Mesendoderm (in vitro differentiated cells): ENCODE results near the gene MTMR4.

Source experiments
- DNase-seq: peaks from one replicate; pipeline ENCODE4 v3.0.0; 2013
- H2AK5ac ChIP-seq: 2 replicates; pipeline ENCODE4 v1.6.1; 2013; ENCODE audit warnings: low read length, inconsistent platforms
- H2BK120ac ChIP-seq: 2 replicates; pipeline ENCODE4 v1.6.1; 2013; ENCODE audit warnings: low read depth, mild to moderate bottlenecking, low read length, moderate library complexity, mixed read lengths
- H2BK15ac ChIP-seq: replicated peaks from 2 replicates; pipeline ENCODE4 v1.6.1; 2013; ENCODE audit warnings: low read depth, mild to moderate bottlenecking, moderate library complexity
- H2BK5ac ChIP-seq: 2 replicates; pipeline ENCODE4 v1.6.1; 2013; ENCODE audit warnings: low read length, inconsistent platforms
- H3K18ac ChIP-seq: 2 replicates; pipeline ENCODE4 v1.6.1; 2013; ENCODE audit warnings: mild to moderate bottlenecking, low read length, mixed read lengths
- H3K23ac ChIP-seq: one replicate; pipeline ENCODE4 v1.6.1; 2013; ENCODE audit warnings: low read length
- H3K27ac ChIP-seq: 2 replicates; pipeline ENCODE4 v1.5.1; 2013; ENCODE audit warnings: low read depth, mild to moderate bottlenecking, inconsistent platforms, low read length, moderate library complexity
- H3K27me3 ChIP-seq: 2 replicates; pipeline ENCODE4 v1.6.1; 2013; ENCODE audit warnings: low read length, control low read depth, mild to moderate bottlenecking, inconsistent platforms; ENCODE audit not compliant: insufficient read depth, poor library complexity
- H3K36me3 ChIP-seq: 2 replicates; pipeline ENCODE4 v1.6.1; 2013; ENCODE audit warnings: low read length, inconsistent platforms; ENCODE audit not compliant: control insufficient read depth, insufficient read depth
- H3K4ac ChIP-seq: one replicate; pipeline ENCODE4 v1.6.1; 2013; ENCODE audit warnings: low read depth, mild to moderate bottlenecking, low read length, moderate library complexity
- H3K4me1 ChIP-seq: 2 replicates; pipeline ENCODE4 v1.6.1; 2013; ENCODE audit warnings: low read depth, low read length, inconsistent platforms; ENCODE audit not compliant: control insufficient read depth
- H3K4me2 ChIP-seq: 2 replicates; pipeline ENCODE4 v1.6.1; 2013; ENCODE audit warnings: low read length
- H3K4me3 ChIP-seq: 2 replicates; pipeline ENCODE4 v1.5.1; 2013; ENCODE audit warnings: mild to moderate bottlenecking, low read length
- H3K56ac ChIP-seq: one replicate; pipeline ENCODE4 v1.6.1; 2013; ENCODE audit warnings: low read length
- H3K79me1 ChIP-seq: 2 replicates; pipeline ENCODE4 v1.6.1; 2013; ENCODE audit warnings: low read length, inconsistent platforms
- H3K79me2 ChIP-seq: 2 replicates; pipeline ENCODE4 v1.6.1; 2013; ENCODE audit warnings: mild to moderate bottlenecking, low read length; ENCODE audit not compliant: control insufficient read depth, insufficient read depth
- H3K9ac ChIP-seq: 2 replicates; pipeline ENCODE4 v1.6.1; 2013; ENCODE audit warnings: low read length, inconsistent platforms
- H4K5ac ChIP-seq: one replicate; pipeline ENCODE4 v1.6.1; 2013; ENCODE audit warnings: low read length
- H4K8ac ChIP-seq: one replicate; pipeline ENCODE4 v1.6.1; 2013; ENCODE audit warnings: low read depth, mild to moderate bottlenecking, control low read depth, low read length, moderate library complexity
- WGBS: extraction: QIAGEN DNeasy Blood & Tissue Kit; methylation state at CpG from one replicate; pipeline ENCODE4 v1.1.7; 2013; ENCODE audit warnings: low lambda C conversion rate, missing lambda C conversion rate; ENCODE audit not compliant: insufficient coverage; ENCODE audit errors: extremely low coverage; 5-methylcytosine and 5-hydroxymethylcytosine counted together

MTMR4 gene

DNA sequence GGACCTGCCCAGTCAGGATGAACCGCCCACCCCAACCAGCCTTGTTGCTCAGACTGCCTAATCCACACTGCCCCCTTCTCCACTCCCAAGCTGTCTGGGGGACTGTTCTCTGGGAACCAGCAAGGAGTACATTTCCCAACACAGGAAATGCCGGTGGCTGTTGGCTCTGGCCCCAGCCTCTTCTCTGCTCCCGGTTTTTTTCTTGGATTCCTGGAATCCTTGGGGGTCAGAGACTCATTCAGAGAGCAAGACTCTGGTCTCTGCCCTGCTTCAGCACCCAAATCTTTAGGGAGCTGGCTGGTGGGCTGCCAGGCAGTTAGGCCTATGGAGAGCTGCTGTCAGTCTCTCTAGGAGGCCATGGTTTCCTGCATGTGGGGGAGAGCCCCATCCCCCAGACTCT, 10.8 kb upstream of the MTMR4 start:
- H3K79me2 ChIP-seq = no peaks in the 10 kb centered on the region
- no peaks in the 10 kb centered on the region for H3K27me3 ChIP-seq
- H3K4me3 ChIP-seq = no peak overlapping the region
- H3K27ac ChIP-seq = no peak overlapping the region
- no peak overlapping the region for H3K9ac ChIP-seq
- H4K5ac ChIP-seq = no peak overlapping the region
- no peaks in the 10 kb centered on the region for H3K4me1 ChIP-seq
- H3K4ac ChIP-seq = no peak overlapping the region
- H2AK5ac ChIP-seq = no peak overlapping the region
- no peak overlapping the region for H3K23ac ChIP-seq
- no peak overlapping the region for H3K4me2 ChIP-seq
- H3K56ac ChIP-seq = peak overlapping the region; percentile 43
- no peak overlapping the region for H2BK15ac ChIP-seq
- H4K8ac ChIP-seq = no peak overlapping the region
- H3K18ac ChIP-seq = no peak overlapping the region
- WGBS = no CpG with 5 or more reads among the region's 3 CpGs
- no peaks in the 10 kb centered on the region for H3K79me1 ChIP-seq
- peak; percentile 47 for DNase-seq
- no peak overlapping the region for H2BK120ac ChIP-seq
- no peak overlapping the region for H2BK5ac ChIP-seq
- H3K36me3 ChIP-seq = no peaks in the 10 kb centered on the region

DNA sequence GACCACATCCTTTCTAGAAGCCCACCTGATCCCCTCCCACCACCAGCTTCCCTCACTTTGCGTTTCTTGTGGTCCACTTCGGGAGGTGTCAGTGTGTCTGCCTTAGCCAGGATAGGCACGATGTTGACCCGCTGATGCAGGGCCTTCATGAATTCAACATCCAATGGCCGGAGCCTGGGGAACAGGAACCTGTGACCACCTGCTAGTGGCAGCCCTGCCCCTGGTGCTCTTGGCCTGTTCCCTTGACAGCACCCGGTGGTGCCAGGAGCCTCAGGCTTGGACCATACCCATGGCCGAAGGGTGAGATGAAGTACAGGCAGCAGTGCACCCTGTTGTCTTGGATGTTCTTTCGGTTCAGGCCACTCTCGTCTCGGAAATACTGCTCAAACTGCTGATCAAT, 7.2 kb upstream of the MTMR4 start:
- Histone ChIP-seq H3K23ac (no peak overlapping the region), H3K4ac (no peak overlapping the region), H3K18ac (no peak overlapping the region), H3K9ac (no peak overlapping the region), H2BK15ac (no peak overlapping the region), H3K79me2 (no peaks in the 10 kb centered on the region), H3K36me3 (no peaks in the 10 kb centered on the region), H4K8ac (no peak overlapping the region), H4K5ac (no peak overlapping the region), H3K4me3 (no peak overlapping the region), H3K27me3 (no peaks in the 10 kb centered on the region), H3K79me1 (no peaks in the 10 kb centered on the region), H2AK5ac (no peak overlapping the region), H3K4me2 (no peak overlapping the region), H2BK5ac (no peak overlapping the region), H2BK120ac (no peak overlapping the region), H3K4me1 (no peaks in the 10 kb centered on the region), H3K56ac (no peak overlapping the region), H3K27ac (no peak overlapping the region)
- no CpG with 5 or more reads among the region's 10 CpGs for WGBS
- DNase-seq = no peak

DNA sequence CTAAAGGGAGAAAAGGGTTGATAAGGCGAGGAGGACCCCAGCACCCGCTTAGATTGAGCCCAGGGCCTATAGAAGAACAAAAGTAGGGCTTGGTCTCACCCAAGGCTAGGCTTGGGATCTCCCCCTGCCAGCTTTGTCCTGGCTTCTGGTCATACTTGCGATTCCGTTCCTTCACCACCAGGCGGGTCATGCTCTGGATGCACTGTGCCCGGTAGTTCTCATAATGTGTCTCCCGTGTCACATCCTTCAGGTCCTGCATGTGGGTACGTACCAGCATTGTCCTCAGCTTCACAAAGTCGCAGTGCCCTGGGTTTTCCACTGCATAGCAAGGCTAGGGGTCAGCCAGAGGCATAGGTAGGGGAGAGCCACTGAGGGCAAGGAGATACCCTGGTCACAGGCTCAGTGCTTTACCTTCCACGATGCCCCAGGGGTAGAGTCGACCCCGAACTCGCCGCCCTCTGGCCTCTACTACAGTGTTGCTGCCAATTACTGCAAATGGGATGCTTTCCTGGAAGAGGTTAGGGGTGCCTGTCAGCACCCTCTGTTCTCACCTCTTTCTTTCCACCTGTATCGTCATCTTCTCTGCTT, 6.5 kb upstream of the MTMR4 start:
- Histone ChIP-seq H3K4me3 (no peak overlapping the region), H4K5ac (no peak overlapping the region), H3K4me2 (no peak overlapping the region), H3K18ac (no peak overlapping the region), H3K9ac (no peak overlapping the region), H2BK120ac (no peak overlapping the region), H3K79me1 (no peaks in the 10 kb centered on the region), H3K4me1 (no peaks in the 10 kb centered on the region), H2BK15ac (no peak overlapping the region), H3K27me3 (no peaks in the 10 kb centered on the region), H3K4ac (no peak overlapping the region), H3K23ac (no peak overlapping the region), H3K56ac (no peak overlapping the region), H2BK5ac (no peak overlapping the region), H3K27ac (no peak overlapping the region), H2AK5ac (no peak overlapping the region), H3K79me2 (no peaks in the 10 kb centered on the region), H4K8ac (no peak overlapping the region), H3K36me3 (no peaks in the 10 kb centered on the region)
- no CpG with 5 or more reads among the region's 15 CpGs for WGBS
- DNase-seq = peak; percentile 76

DNA sequence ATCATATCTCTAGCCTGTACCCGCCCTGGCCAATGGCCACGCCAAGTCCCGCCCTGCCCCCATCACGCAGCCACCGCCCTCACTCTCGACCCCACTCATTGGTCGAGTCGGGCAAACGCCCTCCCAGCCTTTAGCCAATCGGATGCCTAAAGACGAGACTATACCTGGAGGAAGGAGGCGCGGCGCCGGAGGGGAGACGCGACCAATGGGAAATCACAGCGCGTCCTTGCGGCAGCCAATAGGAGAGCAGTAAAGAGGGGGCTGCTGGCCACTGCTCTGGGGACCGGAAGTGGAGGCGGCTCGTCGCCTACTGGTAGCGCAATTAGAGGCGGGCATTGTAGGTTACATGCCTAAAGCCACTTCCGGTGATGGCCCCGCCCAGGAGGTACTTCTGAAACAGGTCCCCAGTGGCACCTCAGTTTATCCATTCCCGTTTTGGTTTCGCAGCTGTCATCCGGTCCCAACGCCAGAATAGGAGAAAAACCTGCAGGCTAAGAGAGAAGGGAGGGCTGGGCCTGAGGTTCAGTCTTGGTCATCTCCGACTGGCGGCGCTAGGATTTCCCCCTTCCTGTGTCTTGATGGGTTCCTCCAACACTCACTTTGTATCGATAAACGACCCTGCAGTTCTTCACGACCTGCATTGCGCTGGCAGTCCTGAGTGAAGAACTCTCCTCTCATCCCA, 3.6 kb upstream of the MTMR4 start:
- no peak overlapping the region for H2AK5ac ChIP-seq
- peak overlapping the region; percentile 89 for H3K56ac ChIP-seq
- H3K4me3 ChIP-seq = peak overlapping the region; percentile 82
- peaks cover 4% of the 10 kb centered on the region for H3K4me1 ChIP-seq
- H2BK15ac ChIP-seq = no peak overlapping the region
- no peaks in the 10 kb centered on the region for H3K27me3 ChIP-seq
- no peak overlapping the region for H4K5ac ChIP-seq
- H3K36me3 ChIP-seq = no peaks in the 10 kb centered on the region
- H3K4ac ChIP-seq = no peak overlapping the region
- peak overlapping the region; percentile 60 for H4K8ac ChIP-seq
- WGBS = no CpG with 5 or more reads among the region's 39 CpGs
- no peak overlapping the region for H2BK5ac ChIP-seq
- H2BK120ac ChIP-seq = no peak overlapping the region
- peak overlapping the region; percentile 81 for H3K4me2 ChIP-seq
- peaks cover 6% of the 10 kb centered on the region for H3K79me1 ChIP-seq
- H3K79me2 ChIP-seq = no peaks in the 10 kb centered on the region
- H3K27ac ChIP-seq = peak overlapping the region; percentile 19
- DNase-seq = peak; percentile 100
- no peak overlapping the region for H3K18ac ChIP-seq
- H3K9ac ChIP-seq = peak overlapping the region; percentile 85
- no peak overlapping the region for H3K23ac ChIP-seq

DNA sequence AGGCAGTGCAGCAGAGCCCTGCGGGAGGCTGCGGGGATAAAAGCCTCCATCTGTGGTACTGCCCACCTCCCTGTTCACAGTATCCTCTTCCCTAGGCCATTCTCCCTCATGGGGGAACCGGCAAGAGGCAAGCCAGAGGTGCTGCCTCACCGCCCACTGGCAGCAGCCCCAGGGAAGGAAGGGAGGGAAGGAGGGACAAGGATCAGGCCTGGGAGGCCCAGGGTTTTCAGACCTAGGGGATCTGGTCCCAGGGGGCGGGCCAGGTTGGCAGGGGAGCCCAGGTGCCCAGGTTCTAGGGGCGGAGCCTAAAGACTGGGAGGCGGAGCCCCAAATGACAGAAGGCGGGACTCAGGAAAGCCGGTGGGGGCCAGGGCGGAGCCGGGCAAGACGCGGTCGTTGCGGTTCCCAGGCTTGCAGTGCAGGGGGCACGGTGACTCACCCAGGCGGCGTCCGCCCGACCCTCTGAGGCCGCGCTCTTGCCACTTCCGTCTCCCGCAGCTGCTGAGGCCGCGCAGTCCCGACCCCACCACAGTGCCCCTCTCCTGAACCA, 3.0 kb upstream of the MTMR4 start:
- peak overlapping the region; percentile 94 for H3K56ac ChIP-seq
- peak overlapping the region; percentile 32 for H3K27ac ChIP-seq
- peak overlapping the region; percentile 83 for H3K4me3 ChIP-seq
- H4K8ac ChIP-seq = no peak overlapping the region
- H3K4ac ChIP-seq = no peak overlapping the region
- peaks cover 2% of the 10 kb centered on the region for H3K79me2 ChIP-seq
- no peak overlapping the region for H2BK15ac ChIP-seq
- no peaks in the 10 kb centered on the region for H3K36me3 ChIP-seq
- no peak for DNase-seq
- peaks cover 4% of the 10 kb centered on the region for H3K4me1 ChIP-seq
- H3K23ac ChIP-seq = no peak overlapping the region
- H3K9ac ChIP-seq = peak overlapping the region; percentile 94
- H4K5ac ChIP-seq = peak overlapping the region; percentile 60
- H3K4me2 ChIP-seq = peak overlapping the region; percentile 96
- no CpG with 5 or more reads among the region's 27 CpGs for WGBS
- H2BK5ac ChIP-seq = no peak overlapping the region
- H2BK120ac ChIP-seq = no peak overlapping the region
- no peaks in the 10 kb centered on the region for H3K27me3 ChIP-seq
- no peak overlapping the region for H3K18ac ChIP-seq
- peaks cover 11% of the 10 kb centered on the region for H3K79me1 ChIP-seq
- peak overlapping the region; percentile 37 for H2AK5ac ChIP-seq
